ENCODE measurements around the gene KCTD1. TPM values are rescaled to one million over a fixed set of nuclear protein-coding genes. Genes with fewer than 3 reads are reported as not detected.

KCTD1 gene
- total RNA-seq, 1 experiment from 2014 or later = 20.5 TPM

- H2AFZ ChIP-seq = no peak overlapping the region
- no peak overlapping the region for H3K4me2 ChIP-seq
- peak in 1 of 2 experiments; percentile 51 for DNase-seq
- no peaks in the 10 kb centered on the region for H3F3A ChIP-seq (ENCODE audit: insufficient read depth, low read depth)
- H3K27me3 ChIP-seq (ENCODE audit: insufficient read depth, low read depth) = no peaks in the 10 kb centered on the region
- no peaks in the 10 kb centered on the region for H4K20me1 ChIP-seq (ENCODE audit: insufficient read depth)
- no peaks in the 10 kb centered on the region for H3K9me3 ChIP-seq (ENCODE audit: insufficient read depth, low read depth)
- no peaks in the 10 kb centered on the region for H3K36me3 ChIP-seq (ENCODE audit: low read depth)
- H3K9me2 ChIP-seq (ENCODE audit: insufficient read depth) = no peaks in the 10 kb centered on the region
- intact Hi-C loops (cut with micrococcal nuclease; ENCODE audit: unreplicated experiment) = no loop called here
- no peak overlapping the region for H3K4me3 ChIP-seq
- ChIA-PET CTCF (no interaction called here), POLR2A (ENCODE audit: unreplicated experiment) (no interaction called here)
- H3K79me2 ChIP-seq (ENCODE audit: low read depth) = no peaks in the 10 kb centered on the region
- H3K27ac ChIP-seq = no peak overlapping the region
- peaks cover 16% of the 10 kb centered on the region; the same call in 1 of the 2 replicates for H3K4me1 ChIP-seq (replicated peaks; ENCODE audit: insufficient read depth)
- TF ChIP-seq EZH2 (IDR thresholded peaks at IDR 0.05; ENCODE audit: low read depth) = no peak
- TF ChIP-seq, protein P1, sequence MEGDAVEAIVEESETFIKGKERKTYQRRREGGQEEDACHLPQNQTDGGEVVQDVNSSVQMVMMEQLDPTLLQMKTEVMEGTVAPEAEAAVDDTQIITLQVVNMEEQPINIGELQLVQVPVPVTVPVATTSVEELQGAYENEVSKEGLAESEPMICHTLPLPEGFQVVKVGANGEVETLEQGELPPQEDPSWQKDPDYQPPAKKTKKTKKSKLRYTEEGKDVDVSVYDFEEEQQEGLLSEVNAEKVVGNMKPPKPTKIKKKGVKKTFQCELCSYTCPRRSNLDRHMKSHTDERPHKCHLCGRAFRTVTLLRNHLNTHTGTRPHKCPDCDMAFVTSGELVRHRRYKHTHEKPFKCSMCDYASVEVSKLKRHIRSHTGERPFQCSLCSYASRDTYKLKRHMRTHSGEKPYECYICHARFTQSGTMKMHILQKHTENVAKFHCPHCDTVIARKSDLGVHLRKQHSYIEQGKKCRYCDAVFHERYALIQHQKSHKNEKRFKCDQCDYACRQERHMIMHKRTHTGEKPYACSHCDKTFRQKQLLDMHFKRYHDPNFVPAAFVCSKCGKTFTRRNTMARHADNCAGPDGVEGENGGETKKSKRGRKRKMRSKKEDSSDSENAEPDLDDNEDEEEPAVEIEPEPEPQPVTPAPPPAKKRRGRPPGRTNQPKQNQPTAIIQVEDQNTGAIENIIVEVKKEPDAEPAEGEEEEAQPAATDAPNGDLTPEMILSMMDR (conservative IDR thresholded peaks at IDR 0.05) = no peak
- BruUV-seq (replicated peaks) = no TSS peak
Measured at GRCh38 chr18:26568926-26569665, 20.7 kb upstream of the KCTD1 start.

DNA sequence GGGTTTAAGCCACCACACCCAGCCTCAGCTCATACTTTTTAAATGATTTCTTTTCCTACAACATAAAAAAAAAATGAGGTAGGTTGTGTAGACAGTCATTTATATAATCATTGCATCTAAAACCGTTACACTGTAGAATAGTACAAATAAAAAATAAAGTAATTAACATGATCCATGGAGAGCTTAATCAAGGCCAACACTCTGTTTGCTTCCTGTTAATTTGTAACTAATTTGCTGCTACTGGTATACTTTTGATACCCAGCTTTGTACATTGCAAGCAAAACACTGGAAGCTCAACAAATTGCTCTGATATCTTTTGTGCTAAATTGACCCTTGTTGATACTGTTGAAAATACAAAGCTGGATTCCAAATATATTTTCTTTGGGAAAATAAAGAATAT is 20.2 kb upstream of the KCTD1 start:
- H3K27ac ChIP-seq = no peak overlapping the region
- no peaks in the 10 kb centered on the region for H3K36me3 ChIP-seq (ENCODE audit: low read depth)
- H3K4me2 ChIP-seq = no peak overlapping the region
- H4K20me1 ChIP-seq (ENCODE audit: insufficient read depth) = no peaks in the 10 kb centered on the region
- no TSS peak for BruUV-seq (replicated peaks)
- H3K27me3 ChIP-seq (ENCODE audit: insufficient read depth, low read depth) = no peaks in the 10 kb centered on the region
- no peaks in the 10 kb centered on the region for H3K9me3 ChIP-seq (ENCODE audit: insufficient read depth, low read depth)
- ChIA-PET CTCF (no interaction called here), POLR2A (ENCODE audit: unreplicated experiment) (interaction anchor here (0.6 kb wide), 1 partner anchor 20 kb away, joined by 3 read pairs; no protein-coding TSS in a partner anchor)
- H3F3A ChIP-seq (ENCODE audit: insufficient read depth, low read depth) = no peaks in the 10 kb centered on the region
- intact Hi-C loops (cut with micrococcal nuclease; ENCODE audit: unreplicated experiment) = no loop called here
- H3K79me2 ChIP-seq (ENCODE audit: low read depth) = no peaks in the 10 kb centered on the region
- TF ChIP-seq, protein P1 (conservative IDR thresholded peaks at IDR 0.05) = no peak
- no peak for TF ChIP-seq EZH2 (IDR thresholded peaks at IDR 0.05; ENCODE audit: low read depth)
- no peak overlapping the region for H2AFZ ChIP-seq
- no peak overlapping the region for H3K4me3 ChIP-seq
- H3K4me1 ChIP-seq (replicated peaks; ENCODE audit: insufficient read depth) = peaks cover 16% of the 10 kb centered on the region; the same call in 1 of the 2 replicates
- no peak for DNase-seq
- no peaks in the 10 kb centered on the region for H3K9me2 ChIP-seq (ENCODE audit: insufficient read depth)

DNA sequence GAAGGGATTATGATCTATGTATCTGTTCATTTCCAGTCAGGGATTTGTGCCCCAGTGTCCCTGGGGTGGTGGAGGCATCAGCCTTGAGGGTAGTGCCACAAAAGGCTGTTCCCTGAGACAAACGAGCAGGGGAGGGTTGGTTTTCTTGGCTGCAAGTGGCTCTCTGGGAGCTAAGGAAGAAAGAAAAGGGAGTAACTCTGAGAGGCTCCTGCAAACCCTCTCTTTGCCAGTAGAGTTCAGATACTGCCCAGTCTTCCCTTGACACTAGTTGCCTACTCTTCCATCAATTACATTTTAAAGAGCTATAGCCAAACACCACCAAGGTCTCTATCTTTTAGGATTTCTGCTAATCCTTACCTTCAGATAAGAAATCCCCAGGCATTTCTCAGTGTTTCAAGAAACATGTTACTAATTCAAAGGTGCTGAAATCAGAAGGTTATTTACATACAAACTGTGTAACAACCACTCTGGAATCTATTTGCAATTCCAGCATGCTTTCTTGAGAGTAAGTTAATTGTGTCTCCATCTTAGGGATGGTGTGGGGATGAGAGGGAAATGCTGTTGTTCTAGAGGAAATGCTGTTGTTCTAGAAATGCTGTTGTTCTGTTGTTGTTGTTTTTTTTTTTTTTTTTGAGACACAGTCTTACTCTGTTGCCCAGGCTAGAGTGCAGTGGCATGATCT is 18.7 kb upstream of the KCTD1 start:
- Histone ChIP-seq H4K20me1 (ENCODE audit: insufficient read depth) (no peaks in the 10 kb centered on the region), H3K4me2 (no peak overlapping the region), H3K79me2 (ENCODE audit: low read depth) (no peaks in the 10 kb centered on the region), H3K36me3 (ENCODE audit: low read depth) (no peaks in the 10 kb centered on the region), H3K9me2 (ENCODE audit: insufficient read depth) (no peaks in the 10 kb centered on the region), H3K9me3 (ENCODE audit: insufficient read depth, low read depth) (no peaks in the 10 kb centered on the region), H3K27ac (no peak overlapping the region), H3K4me1 (replicated peaks; ENCODE audit: insufficient read depth) (peaks cover 16% of the 10 kb centered on the region; the same call in 1 of the 2 replicates), H3K4me3 (no peak overlapping the region), H3F3A (ENCODE audit: insufficient read depth, low read depth) (no peaks in the 10 kb centered on the region), H2AFZ (no peak overlapping the region), H3K27me3 (ENCODE audit: insufficient read depth, low read depth) (no peaks in the 10 kb centered on the region)
- no TSS peak for BruUV-seq (replicated peaks)
- CTCF ChIA-PET = interaction anchor here (1.1 kb wide), 1 partner anchor 13 kb away, joined by 3 read pairs; no protein-coding TSS in a partner anchor
- intact Hi-C loops (cut with micrococcal nuclease; ENCODE audit: unreplicated experiment) = no loop called here
- TF ChIP-seq, protein P1 (conservative IDR thresholded peaks at IDR 0.05) = no peak
- TF ChIP-seq EZH2 (IDR thresholded peaks at IDR 0.05; ENCODE audit: low read depth) = no peak
- no peak for DNase-seq
- POLR2A ChIA-PET (ENCODE audit: unreplicated experiment) = interaction anchor here (0.8 kb wide), 1 partner anchor 189 kb away, joined by 40 read pairs; no protein-coding TSS in a partner anchor

Measured in PC-9 (cell line).